Measurements from ENCODE around the gene EFCAB8.
A peak's percentile ranks its signal among the peaks of the same experiment; 100 is the strongest.

EFCAB8 gene, protein sequence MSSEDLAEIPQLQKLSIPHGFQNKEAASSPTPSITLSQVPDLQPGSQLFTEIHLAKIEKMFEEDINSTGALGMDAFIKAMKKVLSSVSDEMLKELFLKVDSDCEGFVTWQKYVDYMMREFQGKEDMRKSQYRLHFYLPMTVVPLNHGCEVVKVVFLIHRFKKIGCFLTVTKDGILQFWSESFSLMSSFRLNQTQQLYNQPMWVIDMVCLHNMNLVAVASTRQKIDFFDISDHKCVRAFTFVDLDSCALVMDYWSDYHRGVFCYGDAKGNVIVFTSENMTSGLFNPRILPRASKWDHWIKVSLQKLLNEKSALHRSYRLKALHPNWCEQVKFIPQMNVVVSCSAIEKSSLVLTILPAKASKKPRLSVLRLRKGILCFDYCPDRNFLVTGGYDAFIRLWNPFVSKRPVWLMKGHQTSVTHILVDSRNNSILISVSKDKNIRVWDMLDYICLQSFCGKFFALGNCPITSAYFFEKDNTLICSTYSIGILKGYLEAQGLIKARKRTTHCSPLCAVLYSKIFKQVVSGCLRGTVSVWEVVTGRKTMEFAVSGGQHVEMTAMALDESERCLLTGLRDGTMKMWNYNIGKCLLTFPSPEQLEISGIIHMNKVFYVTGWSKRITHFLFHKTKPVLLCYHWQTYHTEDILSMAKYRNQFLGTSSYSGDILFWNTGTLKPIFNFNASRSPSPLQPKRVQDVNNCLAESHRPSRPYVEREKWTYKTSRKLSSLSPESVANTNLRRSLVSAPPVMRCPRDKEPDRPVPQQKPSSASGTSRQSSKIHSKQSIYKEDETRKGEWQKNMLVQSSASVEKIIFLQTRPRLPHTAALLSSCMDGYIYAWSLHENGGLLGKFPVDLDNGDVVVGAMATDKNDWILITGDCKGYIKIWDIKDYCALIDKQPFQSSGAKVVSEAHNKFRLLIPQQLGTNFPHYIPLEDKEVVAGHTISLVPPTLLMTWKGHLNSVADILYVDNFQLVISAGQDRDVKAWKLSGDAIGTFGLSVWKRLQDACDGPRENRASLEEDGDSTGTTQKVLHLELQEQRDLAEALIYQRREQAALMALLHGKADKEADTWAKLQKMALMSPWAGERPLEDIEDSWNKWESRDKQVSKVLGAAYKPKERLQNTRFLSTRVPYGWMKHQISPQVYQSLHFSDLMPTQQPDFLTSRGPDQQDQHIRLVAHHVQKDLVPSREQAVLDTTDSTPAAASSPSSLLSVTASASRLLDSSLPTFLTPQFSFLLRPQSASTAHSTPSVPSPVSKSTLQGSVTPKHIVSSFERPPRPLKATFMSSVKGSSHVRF

DNA sequence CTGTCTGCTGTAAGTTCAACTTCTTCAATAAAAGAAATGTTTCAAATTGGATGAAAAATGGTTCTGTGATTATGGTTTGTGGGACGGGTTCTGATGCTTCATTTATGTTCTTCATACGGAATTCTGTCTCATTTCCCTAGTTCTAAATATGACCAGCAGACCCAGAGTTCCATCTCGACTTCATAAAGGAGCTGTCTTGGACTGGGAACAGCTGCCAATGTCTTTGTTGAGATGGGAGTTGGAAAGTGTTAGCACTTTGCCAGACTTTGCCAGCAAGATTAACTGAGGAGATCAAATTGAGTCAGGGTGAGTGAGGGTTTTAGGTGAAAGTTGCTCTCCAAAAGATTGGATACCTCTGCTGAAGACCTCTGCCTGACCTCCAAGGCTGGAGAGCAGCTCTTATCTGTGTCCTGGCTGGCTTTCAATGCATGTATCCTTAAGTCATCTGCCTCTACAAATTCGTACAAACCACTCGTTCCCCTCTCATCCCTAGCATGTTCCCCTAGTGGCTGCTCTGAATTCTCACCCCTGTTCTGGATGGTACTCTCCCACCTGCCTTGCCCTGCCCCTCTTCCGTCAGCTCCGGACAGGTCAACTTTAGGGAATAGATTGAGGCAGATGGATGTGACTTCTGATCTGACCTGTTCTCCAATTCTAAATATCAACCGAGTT lies at the start of gene EFCAB8:
EFCAB8 (plus strand) TSS at position 223 of the 672 bp plus-strand sequence. CDS start 4,870 bp downstream, outside the sequence.
- no peak for DNase-seq (ENCODE audit: low spot score)

DNA sequence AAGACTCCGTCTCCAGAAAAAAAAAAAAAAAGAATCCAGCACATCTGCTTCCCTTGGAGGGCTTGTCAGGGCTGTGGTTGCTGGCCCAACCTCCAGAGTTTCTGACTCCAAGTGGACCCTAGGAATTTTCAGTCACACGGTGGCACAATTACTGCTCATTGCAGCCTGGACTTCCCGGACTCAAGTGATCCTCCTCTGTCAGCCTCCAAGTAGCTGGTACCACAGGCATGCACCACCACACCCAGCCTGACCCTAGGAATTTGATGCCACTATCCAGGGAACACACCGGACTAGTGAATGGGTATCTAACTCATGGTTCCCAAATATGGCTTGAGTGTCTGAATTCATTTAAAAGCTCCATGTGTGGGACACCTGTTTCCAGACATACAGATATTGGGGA lies 48.8 kb upstream of the EFCAB8 start:
- no peak for DNase-seq (ENCODE audit: low spot score)

DNA sequence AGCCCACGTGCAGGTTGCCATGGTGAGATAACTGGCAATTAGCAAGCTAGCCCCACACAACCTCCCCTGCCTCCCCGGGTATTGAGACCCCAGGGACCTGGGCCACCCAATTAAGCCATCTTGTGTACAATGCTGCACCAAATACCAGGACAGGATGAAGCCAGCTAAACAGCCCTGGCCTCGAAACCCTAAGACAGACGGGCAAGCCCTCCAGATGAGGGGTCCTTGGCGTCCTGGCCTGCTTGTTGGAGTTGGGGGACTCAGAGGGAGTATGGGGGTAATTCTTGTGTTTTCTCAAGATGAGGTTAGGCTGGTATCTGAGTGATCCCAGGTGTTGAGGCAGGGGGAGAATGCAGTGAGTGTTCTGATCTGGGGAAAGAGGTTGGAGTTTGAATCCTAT lies 47.8 kb upstream of the EFCAB8 start:
- DNase-seq (ENCODE audit: low spot score), result no peak

DNA sequence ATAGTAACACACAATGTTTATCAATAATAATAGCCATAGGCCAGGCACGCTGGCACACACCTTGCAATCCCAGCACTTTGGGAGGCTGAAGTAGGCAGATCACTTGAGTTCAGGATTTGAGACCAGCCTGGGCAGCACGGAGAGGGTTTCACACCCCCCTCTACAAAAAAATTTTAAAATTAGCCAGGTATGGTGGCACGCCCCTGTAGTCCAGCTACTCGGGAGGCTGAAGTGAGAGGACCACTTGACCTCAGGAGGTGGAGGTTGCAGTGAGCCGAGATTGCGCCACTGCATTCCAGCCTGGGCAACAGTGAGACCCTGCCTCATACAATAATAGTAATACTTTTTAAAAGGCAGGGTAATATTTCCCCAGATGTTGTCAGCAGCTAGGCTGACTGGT lies 46.8 kb upstream of the EFCAB8 start:
- no peak for DNase-seq (ENCODE audit: low spot score)

DNA sequence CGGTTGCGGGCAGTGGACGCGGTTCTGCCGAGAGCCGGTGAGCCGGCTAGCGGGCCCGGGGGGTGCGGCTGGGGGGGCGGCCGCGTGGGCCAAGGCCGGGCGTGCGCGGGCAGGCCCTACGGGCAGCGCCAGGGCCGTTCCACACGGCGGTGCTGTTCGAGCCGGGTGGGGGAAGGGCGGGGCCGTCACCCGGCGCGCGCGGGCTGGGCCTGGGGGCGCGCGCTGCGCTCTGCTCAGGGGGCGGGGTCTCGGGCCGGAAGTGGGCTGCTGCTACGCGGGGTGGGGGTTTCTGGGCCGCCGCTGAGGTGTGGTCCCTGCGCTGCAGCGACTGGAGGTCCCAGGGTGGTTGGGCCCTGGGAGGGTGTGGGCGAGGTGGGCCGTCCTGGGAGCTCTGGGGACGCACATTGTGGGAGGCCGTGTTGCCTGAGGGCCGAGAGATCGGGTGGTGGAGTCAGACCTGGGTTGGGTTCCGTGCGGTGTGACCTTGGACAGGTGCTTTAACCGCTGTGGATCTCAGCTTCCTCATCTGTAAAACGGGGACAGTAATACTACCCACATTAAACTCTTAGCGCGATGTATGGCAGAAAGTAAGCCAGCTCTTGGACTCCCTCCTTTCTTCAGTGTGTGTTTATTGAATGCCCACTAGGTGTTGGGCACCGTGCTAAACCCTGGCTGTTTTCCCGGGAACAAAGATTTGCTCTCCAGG lies 38.6 kb upstream of the EFCAB8 start:
- peak; percentile 47 for DNase-seq (ENCODE audit: low spot score)

DNA sequence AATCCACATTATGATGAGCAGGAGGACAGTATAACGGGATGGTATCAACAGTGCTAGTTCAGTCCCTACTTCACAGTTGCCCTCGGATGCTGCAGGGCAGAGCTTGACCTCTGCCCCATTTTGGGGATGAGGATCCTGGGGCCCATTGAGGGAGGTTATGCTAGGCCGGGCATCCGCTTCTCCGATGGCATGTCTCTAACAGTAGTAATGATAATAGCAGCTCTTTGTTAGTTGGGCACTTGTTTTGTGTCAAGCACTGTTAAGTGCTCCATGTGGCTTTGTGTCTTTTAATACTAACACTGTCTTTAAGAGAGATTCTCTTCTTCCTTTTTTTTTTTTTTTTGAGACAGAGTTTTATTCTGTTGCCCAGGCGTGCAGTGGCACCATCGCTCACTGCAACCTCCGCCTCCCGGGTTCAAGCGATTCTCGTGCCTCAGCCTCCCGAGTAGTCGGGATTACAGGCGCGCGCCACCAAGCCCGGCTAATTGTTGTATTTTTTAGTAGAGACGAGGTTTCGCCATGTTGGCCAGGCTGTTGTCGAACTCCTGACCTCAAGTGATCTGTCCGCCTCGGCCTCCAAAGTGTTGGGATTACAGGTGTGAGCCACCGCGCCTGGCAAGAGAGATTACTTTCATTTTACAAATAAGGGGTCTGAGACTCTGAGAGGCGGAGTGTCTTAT lies 37.9 kb upstream of the EFCAB8 start:
- no peak for DNase-seq (ENCODE audit: low spot score)

DNA sequence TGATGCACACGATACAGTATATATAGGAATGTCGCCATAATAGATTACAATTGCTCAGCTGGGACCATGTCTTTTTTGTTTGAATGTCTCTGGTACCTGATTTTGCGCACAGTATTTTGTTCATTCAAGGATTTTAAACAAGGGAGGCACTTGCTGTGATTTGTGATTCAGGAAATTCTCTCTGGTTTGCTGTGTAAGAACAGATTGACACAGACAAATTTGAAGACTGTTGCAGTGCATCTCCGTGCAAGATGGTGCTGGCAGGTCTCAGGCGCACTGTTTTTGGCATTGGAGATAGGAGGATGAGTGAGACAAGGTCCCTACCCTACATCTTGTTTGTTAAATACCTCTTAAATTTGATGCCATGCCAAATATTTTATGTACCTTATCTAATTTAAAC lies 36.5 kb upstream of the EFCAB8 start:
- no peak for DNase-seq (ENCODE audit: low spot score)

DNA sequence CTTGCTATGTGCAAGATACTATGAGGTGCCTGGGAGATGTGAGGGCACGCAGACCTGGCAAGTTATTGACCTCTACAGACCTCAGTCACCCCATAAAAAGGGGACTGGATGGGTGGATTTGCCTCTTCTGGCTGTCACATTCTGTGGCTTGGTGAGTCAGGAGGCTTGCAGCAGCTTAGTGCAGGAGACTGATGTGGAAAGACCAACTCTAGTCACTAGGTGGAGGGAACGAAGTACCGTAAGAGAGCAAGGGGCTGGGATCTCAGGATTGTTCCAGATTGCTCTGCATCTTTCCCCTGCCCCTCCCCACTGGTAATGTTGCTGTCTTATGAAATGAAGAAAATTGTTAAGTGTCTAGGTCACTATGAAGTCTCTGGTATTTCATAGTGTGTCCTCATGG lies 35.6 kb upstream of the EFCAB8 start:
- no peak for DNase-seq (ENCODE audit: low spot score)

DNA sequence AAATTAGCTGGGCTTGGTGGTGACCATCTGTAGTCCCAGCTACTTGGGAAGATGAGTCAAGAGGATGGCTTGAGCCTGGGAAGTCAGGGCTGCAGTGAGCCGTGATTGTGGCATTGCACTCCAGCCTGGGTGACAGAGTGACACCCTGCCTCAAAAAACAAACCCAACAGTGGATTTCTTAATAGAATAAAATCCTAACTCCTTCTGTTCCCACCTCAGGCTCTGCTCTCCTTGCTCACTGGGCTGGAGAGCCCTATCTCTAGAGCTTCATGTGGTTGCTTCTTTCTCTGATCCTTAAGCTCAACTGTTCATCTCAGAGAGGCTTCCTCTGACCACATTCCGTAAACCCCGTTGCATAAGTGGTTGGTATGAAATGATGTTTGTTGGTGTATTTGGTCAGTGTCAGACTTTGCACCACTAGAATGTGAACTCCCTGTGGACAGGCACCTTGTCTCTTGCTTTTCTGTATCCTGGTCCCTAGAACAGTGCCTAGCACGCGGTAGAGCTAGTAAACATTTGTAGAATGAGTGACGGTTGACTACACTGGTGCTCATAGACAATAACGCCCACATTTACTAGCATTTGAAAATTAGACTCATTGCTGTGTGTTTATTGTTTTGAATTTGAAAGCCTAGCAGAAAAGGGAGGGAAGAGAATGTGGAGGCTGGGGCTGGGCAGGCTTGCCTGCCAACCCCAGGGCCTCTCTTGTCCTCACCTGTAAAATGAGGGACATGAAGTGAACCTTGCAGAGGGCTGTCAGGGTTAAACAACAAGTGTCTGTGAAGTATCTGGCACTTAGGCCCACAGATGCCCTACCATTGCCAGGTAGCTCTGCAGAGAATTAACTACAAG lies 34.8 kb upstream of the EFCAB8 start:
- no peak for DNase-seq (ENCODE audit: low spot score)

DNA sequence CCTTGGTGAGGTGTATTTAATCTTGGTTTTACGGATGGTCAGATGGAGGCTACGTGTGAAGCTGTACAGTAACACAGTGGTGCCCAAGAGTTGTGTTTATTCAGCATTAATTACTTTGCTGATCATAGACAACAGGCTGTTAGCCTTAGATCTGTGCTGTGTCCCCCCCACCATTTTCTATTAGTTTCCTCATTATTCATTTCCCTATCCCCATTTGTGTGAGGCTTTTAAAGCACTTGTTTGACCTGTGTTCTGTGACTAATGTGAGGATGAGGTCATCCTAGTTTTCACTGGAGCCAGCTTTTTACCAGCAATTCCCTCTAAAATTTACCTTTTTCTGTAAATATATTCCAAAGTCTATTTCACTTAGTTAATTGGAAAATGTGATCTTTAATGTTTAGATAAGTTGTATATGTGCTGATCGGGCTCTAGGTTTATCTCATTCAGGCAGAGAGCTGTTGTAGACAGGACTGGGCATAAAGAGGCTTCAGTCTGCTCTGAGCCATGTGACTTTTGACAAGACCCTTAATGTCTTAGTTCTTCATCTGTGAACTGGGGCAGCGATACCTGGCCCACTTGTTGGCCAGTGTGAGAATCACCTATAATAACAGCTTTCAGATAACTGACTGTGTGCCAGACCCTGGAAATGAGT lies 30.6 kb upstream of the EFCAB8 start:
- no peak for DNase-seq (ENCODE audit: low spot score)

DNA sequence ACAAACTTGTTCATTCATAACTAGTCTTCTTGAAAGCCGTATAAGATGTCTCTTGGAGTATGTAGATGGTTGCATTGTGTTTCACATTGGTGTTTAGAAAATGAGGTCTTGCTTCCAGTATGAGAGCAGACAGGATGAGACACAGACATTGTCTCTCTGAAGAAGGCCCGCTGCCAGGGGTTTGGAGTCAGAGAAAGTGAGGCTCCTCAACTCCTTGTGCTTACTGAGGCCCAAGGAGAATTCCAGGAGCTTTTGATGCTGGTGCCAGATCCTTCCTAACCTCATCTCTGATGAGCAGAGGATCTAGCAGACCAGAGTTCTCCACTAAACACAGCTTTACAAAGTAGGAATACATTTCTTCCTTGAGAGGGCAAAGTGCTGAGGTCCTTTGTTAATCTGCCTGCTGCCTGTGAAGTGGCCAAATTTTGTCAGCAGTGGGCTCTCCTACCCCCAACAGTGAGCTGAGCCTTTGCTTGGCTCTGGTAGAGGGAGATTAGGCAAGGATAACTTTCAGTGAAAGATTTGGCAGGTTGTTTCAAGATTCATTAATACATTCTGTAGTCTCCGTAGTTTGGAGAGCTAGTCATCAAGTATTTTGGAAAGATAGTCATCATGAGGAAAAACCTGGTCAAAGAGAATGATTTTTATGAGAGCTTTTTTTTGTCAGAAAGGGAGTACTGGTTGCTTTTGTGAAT lies 29.3 kb upstream of the EFCAB8 start:
- DNase-seq (ENCODE audit: low spot score), result no peak

DNA sequence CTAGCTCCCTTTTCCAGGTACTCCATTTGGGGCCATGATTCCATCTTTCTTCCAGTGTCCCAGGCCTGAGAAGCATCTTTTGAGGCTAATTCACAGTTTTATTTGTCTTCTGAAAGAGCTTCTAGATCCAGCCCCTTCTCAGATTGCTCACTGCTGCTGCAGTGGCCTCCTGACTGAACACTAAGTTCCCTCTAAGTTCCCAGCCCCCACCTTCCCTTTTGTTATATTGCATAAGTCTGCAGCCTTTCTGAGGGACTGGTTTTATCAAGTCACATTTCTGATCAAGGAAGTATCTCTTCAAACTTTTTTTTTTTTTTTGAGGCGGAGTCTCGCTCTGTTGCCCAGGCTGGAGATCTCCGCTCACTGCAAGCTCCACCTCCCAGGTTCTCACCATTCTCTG lies 28.3 kb upstream of the EFCAB8 start:
- no peak for DNase-seq (ENCODE audit: low spot score)

DNA sequence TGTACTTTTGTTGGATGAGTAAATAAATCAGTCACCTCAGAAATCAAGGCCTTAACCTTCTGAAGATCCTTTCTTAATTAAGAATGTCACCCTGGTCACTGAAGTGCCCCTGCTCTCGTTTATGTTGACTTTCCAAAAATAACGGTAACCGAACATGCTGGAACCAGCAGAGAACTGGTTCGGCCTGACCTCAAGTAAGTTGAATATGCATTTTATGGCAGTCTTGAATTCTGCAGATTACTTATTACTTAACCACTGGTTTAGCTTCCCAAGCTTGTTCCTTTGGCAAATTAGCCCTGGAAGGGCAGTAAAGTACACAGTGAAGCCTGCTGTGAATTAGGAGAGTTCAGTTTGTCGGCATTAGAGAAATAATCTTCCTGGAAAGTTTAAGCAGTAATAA lies 26.7 kb upstream of the EFCAB8 start:
- no peak for DNase-seq (ENCODE audit: low spot score)

DNA sequence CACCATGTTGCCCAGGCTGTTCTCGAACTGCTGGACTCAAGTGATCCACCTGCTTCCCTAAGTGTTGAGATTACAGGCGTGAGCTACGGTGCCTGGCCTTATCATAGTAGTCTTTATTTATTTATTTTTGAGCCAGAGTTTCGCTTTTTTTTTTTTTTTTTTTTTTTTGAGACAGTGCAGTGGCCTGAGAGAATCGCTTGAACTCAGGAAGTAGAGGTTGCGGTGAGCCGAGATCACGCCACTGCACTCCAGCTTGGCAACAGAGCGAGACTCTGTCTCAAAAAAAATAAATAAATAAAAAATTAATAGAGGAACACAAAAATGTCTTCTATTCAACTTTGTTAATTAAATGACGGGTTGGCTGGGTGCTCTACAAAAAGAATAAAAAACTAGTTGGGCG lies 26.1 kb upstream of the EFCAB8 start:
- DNase-seq (ENCODE audit: low spot score), result no peak

DNA sequence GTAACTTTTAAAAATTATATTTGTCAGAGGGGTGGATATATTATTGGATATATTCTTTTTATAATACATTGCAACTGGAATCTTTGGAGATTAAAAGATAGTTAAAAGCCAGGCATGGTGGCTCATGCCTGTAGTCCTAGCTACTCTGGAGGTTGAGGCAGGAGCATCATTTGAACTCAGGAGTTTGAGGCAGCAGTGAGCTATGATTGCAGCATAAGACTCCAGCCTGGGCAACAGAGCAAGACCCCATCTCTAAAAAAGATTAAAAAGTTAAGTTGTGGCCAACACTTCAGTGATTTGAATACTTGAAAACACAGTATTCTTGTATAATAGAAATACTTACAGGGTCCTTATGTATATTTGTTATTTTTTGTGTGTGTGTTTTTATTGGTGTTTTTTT lies 23.8 kb upstream of the EFCAB8 start:
- no peak for DNase-seq (ENCODE audit: low spot score)

DNA sequence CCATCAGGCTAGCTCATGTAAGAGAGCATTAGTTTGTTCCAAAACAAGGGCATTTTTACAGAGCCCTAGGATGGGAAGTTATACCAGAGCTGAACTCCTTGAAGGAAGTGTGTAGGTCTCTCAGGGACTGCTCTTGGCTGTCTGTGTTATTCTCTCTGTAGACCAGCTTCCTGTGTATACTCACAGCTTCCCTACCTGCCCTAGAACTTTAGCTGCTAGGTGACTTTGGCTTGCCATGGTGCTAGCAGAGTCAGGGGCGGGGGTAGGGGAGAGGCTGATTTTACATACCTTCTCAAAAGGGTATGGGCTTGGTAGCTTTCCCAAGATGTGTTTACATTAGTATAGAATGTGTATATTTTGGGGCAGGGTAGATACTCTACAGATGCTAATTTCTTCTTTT lies 21.6 kb upstream of the EFCAB8 start:
- no peak for DNase-seq (ENCODE audit: low spot score)

DNA sequence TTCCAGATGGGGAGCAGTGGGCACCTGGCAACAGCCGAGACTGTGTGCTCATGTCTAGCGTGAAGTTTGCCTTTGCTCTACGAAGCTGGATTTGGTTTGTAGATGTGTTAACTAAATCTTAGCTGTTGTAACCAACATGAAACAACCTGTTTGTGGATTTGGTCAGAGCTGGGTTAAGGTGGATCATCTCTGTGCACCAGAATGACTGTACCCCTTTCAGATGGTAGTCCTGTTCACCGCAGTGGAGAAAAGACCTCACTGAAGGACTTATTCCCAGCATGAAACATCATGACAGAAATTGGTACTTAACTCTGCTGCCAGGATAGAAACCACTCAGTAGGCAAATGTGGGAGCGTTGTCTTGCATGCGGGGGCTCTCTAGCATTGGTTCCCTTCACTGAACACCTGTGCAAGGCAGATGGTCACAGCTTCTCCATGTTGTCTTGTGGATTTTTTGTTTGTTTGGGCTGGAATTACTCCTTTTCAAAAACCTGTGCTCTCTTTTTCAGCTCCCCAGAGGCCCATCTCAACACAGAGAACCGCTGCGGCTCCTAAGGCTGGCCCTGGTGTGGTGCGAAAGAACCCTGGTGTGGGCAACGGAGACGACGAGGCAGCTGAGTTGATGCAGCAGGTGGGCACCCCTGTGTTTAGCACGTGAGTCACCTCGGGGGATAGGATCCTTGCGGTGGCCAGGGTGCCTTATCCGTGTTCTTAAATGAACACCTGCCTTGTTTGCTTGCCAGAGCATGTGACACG lies 19.3 kb upstream of the EFCAB8 start:
- no peak for DNase-seq (ENCODE audit: low spot score)

DNA sequence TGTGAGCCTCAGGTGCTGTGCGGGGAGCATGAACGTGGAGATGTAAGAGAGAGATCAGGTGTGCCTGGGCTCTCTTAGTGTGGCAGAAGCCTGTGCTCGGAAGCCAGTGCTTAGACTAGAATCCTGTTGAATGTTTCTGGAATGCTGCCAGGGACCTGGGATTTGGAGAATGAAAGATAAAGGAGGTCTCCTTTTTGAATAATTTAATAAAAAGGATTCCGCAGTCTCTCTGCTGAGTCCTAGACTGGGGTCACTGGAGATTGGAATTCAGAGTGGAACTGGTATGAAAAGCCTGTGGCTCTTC lies 18.8 kb upstream of the EFCAB8 start:
- DNase-seq (ENCODE audit: low spot score), result no peak
